HG02981 (cell line): Measurements from ENCODE around the gene COX6A2.

Source experiments
- ATAC-seq: cut with Tn5 transposase; IDR thresholded peaks from one replicate; pipeline ENCODE4 v1.9.1; 2021; ENCODE audit warnings: mild to moderate bottlenecking, moderate library complexity; ENCODE audit not compliant: unreplicated experiment

Gene COX6A2

DNA sequence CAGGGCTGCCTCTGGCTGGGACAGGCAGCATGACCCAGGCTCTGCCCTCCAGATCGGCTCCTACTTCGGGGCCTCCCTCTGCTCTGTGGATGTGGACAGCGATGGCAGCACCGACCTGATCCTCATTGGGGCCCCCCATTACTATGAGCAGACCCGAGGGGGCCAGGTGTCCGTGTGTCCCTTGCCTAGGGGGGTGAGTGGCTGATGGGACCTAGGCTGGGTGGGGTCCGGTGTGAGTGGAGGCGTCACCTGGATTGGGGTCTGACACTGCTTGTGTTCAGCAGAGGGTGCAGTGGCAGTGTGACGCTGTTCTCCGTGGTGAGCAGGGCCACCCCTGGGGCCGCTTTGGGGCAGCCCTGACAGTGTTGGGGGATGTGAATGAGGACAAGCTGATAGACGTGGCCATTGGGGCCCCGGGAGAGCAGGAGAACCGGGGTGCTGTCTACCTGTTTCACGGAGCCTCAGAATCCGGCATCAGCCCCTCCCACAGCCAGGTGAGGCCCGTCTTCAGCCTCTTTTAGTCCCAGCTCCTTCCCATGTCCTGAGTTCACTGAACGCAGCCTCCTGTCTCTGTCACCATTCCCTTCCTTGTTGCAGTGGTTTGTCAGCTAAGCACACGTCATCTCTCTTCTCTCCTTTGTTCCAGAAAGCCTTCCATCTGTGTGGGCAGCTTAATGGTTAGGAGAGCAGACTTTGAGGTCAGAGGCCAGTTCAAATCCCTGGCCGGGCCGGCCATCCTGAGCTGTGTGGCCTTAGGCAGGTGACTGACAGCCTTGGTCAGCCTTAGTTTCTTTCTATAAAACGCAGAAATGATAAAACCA is 16.9 kb downstream of the COX6A2 start:
- no peak for ATAC-seq

DNA sequence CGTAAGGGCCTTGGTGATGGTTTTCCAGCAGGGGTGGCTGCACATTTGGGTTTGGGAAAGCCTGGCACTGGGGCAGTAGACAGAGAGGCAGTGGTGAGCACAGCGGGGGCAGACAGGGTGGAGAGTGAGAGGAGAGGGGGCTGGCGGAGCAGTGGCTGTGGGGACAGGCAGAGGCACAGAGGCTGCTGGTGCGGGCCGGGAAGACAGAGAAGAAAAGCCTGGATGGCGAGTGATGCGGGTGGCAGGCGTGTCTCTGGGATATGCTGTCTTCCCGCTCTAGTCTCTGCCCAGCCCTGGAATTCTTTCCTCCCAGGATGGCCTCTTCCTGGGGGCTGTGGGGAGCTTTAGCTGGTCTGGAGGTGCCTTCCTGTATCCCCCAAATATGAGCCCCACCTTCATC is 18.1 kb downstream of the COX6A2 start:
- no peak for ATAC-seq

DNA sequence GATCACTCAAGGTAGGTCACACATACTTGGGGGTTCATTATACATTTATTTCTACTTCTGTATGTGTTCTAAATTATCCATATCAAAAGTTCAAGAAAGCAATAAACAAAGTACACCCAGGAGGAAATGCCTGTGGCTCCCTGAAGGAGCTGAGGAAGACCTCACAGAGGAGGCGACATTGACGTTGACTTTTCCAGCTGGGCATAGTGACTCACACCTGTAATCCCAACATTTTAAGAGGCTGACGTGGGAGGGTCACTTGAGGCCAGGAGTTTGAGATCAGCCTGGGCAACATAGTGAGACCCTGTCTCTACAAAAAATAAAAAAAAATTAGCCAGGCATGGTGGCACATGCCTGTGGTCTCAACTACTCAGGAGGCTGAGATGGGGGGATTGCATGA is 18.7 kb downstream of the COX6A2 start:
- no peak for ATAC-seq

DNA sequence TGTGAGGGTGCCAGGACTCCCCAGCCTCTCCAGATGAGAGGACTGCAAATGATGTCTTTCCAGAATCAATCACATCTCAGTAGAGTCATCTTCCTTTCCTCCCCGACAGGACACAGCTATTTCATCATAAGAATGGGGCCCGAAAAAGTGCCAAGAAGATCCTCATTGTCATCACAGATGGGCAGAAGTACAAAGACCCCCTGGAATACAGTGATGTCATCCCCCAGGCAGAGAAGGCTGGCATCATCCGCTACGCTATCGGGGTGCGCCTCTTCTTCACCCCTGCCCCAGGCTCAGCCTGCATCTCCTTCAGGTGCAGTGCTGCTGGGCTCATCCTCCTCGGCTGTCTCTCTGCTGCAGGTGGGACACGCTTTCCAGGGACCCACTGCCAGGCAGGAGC is 20.8 kb downstream of the COX6A2 start:
- no peak for ATAC-seq

DNA sequence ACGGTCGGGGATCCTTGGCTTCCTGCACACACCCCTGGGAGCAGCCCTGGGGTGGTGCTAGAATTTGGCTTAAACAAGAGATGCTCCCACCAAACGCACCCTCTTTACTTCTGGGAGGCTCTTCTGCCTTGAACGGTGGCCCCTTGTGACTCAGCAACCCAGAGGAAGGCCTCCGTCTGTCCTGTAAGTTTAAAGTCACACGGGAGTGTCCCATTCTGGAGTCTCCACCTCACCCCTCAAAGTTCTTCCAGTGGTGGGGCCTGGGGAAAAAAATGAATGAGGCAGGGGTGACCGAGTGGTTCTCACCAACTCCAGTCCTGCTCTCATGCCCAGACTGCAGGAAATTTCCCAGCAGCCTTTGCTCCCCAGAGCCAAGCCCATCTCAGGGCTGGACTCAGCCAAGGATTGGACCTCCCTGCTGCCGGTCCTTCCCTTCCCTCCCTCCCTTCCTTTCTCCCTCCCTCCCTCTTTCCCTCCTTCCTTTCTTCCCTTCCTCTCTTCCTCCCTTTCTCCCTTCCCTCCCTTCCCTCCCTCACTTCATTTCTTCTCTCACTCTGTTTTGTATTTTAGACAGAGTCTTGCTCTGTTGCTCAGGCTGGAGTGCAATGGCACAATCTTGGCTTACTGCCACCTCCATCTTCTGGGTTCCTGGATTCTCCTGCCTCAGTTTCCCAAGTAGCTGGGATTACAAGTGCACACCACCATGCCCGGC is 23.7 kb downstream of the COX6A2 start:
- no peak for ATAC-seq

DNA sequence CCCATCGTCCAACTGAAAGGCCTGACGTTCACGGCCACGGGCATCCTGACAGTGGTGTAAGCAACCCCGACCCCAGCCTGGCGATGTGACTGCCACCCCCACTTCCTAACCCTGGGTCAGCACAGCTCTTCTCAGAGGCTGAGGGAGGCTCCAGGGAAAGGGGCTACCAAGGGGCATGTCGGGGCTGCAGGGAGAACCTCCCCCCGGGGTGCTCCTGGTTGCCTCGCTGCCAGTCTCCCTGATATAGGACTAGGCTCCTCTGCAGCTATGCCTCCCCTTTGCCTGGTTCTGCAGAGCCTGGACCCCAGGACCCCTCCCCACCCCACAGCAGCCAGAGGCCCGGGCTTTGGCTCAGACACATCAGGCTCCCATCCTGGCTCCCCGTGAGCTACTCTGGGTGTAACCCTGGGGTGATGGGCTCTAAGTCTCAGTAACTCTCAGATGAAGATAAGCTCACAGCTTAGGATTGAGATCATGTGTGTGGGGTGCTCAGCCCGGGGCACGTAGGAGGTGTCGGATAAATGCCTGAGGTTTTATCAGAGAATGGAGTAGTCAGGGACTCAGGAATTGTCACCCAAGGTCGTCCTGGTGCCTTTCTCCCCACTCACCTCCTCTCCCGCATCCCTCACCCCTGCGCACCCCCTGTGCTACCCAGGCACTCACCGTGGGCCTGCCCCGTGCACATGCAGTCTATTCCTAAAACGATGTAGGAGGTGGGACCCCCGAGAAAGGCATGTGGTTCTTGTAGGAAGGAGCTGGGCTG is 24.4 kb downstream of the COX6A2 start:
- no peak for ATAC-seq

DNA sequence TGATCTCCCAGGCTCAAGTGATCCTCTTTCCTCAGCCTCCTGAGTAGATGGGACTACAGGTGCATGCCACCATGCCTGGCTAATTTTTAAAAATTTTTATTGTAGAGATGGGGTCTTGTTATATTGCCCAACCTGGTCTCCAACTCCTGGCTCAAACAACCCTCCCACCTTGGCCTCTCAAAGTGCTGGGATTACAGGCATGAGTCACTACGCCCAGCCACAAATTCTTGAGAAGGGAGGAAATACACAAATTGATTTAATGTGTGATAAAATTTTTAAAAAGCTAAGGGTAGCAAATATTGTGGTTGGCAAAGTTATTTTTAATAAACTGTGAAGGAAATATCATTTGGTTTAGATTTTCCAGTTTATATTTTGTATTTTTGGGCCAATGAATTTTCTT is 25.5 kb downstream of the COX6A2 start:
- no peak for ATAC-seq

DNA sequence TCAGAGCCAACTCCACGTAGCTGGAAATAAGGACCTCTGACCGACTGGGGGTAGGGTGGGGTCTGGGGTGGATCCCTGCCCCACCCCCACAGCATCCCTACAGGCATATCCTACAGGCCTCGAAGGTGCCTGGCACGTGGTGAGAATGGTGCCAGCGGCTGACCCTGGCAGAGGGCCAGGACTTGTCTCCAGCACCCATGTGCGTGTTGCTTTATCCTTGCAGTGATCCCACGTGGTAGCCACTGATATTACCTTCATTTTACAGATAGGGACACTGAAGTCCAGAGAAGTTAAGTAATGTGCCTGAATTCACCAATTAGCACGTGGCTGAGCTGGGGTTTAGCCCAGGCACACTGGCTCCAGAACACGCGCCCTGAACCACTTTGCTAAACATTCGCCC is 26.7 kb downstream of the COX6A2 start:
- ATAC-seq, result no peak

DNA sequence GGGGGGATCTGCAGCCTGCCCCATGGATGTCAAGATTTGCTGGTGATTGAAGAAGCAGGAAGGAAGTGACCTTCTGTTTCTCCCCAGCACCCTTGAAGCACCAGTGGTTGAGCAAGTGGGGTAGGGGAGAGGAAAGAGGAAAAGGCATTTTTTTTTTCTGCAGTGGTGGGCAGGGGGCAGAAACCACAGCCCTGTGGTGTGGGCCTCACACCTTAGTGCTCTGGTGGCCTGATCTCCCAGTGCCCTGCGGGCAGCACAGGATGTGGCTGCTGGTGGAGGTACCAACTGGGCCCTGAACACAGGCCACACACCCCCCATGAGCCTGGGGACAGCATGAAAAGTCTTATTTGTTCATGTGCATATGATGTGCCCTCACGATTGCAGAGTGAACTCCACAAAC is 28.0 kb downstream of the COX6A2 start:
- no peak for ATAC-seq

DNA sequence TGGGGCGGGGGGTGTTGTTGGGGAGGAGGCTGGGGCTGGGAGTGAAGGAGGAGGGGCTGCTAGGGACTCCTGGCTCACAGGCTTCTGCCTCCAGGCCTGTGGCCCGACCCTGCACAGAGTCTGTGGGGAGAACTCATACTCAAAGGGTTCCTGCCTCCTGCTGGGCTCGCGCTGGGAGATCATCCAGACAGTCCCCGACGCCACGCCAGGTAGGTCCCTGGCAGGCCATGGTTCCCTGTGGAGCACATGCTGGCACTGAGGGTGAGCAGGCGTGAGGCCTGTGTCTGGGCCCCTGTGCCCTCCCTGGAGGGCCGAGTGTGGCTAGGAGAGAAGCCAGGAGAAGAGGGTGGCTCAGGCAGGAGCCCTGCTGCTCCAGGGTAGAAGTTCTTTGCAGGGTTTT is 30.5 kb downstream of the COX6A2 start:
- ATAC-seq, result no peak

DNA sequence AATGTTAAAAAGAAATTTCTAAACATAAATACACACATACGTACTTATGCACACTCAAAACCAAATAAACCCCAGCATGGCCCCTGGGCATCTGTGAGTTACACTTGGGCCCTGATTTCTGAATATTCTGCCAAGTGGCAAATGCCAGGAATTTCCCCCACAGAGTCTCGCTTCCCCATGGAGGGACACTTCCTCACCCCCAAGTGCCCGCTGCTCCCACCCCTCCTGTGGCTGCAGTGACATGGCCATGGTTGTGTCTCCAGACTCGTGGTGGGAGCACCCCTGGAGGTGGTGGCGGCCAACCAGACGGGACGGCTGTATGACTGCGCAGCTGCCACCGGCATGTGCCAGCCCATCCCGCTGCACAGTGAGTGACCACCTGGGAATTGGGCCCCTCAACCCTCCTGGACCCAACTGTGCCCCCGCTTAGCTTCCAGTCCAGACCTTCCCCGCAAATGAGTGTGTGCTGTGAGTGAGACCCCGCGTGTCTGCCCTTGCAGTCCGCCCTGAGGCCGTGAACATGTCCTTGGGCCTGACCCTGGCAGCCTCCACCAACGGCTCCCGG is 31.0 kb downstream of the COX6A2 start:
- ATAC-seq, result no peak

DNA sequence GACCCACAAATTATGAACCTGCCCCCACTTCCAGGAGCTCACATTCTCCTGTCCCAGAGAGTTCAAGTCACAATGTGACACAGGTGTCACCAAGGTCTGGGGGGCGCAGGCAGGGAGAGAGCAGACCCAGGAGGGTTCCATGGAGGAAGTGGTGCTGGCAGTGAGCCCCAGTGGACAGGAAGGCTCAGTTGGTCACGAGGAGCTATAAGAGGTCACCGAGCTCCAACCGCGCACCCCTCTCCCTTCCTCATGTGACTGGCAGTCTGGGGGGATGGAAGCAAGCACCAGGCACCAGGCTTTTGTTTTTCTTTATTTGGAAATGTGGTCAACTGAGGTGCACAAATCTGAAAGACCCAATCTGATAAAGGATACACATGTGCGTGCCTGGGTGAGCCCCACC is 32.5 kb downstream of the COX6A2 start:
- no peak for ATAC-seq

DNA sequence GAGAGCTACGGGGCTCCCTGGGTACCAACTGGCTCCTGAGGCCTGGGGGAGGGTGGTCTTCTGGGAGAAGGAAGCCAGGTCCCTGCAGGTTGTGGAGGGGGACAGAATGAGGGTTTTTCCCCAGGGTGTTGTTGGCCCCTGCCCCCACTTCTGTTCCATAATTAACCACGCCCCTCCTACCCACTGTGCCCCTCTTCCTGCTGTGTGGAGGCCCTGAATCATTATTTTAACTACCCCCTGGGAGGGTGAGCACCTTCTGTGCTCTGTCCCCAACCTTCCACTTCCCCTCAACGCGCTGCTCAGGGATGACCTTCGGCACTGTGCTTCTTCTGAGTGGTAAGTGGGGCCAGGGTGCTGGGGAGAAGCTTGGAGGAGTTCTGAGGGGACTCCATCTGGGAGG is 35.1 kb downstream of the COX6A2 start, which contains the start of gene ITGAD:
TSS of gene ITGAD (plus strand) at position 280 of the 400 bp plus-strand sequence. CDS start at position 306, 26 bp downstream.
- no peak for ATAC-seq

DNA sequence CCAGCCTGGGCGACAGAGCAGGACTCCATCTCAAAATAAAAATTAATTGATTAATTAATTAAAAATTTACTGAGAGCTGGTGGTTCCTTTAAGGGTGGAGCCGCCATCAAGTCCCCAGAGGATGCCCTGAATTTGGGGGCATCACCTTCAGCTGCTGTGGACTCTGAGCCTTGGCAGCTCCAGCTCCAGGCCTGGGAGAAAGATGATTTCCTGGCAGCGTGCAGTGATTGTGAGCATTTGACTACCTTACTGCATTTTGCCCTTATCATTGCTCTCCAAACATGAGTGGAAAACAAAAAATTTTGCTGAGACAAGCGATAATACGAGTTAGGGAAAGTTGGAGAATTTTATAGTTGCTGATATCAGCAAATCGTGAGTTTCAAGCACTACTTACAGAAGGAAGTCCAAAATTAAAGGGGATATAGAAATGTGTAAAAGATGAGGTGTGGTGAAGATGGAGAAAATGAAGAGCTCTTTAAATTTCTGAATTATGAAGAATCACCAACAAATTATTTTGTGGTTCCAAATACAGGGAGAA is 37.6 kb downstream of the COX6A2 start:
- no peak for ATAC-seq

DNA sequence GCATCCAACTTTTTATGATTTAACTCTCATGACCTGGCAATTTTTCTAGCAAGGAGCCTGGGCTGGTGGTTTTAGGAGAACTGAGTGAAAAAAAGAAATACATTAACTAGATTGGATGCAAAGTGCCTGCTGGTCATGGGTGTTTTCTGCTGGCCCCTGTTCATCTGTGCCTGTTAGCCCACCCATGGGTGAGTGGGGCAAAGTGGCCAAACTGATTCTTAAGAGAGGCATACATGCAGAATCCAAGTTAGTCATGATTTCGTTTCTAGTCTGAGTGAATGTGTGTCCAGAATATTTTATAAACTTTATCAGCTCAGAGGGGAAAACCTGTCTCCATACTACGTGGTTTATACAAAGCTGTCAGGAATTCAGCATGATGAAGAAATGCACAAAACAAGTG is 39.6 kb downstream of the COX6A2 start:
- ATAC-seq, result no peak

DNA sequence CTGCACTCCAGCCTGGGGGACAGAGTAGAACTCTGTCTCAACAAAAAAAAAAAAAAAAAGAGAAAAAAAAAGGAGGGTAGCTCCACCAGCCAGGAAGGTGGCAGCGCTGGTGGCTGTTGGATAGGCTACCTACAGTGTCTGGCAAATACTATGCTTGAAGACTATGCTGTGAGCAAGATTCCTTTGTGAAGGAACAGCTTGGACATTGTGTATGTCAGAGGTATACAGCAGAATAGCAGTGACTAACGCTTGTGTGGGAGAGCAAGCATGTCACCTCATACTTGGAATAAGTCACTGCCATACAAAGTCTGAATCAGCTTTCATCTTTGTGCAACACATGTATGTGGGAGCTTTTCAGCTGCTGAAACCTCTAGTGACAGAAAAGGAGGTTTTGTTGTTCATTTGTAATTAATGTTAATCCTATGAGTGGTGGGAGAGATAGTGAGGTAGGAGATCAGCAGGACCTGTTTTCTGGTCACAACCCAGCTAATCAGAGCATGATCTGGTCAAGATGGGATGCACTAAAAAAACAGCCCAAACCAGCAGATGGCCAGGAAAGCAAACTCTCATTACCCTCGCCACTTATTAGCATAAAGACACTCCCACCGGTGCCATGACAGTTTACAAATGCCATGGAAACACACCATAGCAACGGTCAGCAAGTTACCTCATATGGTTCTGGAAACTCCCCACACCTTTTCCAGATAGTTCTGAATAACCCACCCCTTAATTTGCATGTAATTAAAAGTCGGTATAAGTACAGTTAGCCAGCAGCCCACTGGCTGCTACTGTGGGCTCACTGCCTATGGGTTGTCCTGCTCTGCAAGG is 41.8 kb downstream of the COX6A2 start:
- ATAC-seq, result no peak

DNA sequence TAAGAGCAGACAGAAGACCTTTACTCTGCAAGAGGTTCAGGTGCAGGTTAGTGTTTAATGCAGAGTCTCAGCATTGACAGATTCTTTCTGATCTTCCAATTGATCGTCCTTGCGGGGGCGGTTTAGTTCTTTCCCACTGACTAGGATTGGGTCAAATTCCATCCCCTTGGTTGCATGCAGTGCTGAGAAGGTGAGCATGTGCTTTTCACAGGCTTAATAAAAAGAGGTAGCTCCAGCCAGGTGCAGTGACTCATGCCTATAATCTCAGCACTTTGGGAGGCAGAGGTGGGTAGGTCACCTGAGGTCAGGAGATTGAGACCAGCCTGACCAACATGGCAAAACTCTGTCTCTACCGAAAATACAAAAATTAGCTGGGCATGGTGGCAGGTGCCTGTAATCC is 42.5 kb downstream of the COX6A2 start:
- no peak for ATAC-seq

DNA sequence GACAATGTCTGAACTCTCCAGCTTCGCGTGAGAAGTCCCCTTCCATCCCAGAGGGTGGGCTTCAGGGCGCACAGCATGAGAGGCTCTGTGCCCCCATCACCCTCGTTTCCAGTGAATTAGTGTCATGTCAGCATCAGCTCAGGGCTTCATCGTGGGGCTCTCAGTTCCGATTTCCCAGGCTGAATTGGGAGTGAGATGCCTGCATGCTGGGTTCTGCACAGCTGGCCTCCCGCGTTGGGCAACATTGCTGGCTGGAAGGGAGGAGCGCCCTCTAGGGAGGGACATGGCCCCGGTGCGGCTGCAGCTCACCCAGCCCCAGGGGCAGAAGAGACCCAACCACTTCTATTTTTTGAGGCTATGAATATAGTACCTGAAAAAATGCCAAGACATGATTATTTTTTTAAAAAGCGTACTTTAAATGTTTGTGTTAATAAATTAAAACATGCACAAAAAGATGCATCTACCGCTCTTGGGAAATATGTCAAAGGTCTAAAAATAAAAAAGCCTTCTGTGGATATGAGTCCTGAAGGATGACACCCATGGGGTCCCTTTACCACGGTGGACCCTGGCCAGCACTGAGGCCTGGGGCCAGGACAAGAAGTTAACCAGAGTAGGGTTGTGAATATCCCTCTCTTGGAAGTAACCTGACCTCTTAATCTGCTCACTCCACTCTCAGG is 45.5 kb downstream of the COX6A2 start:
- no peak for ATAC-seq

DNA sequence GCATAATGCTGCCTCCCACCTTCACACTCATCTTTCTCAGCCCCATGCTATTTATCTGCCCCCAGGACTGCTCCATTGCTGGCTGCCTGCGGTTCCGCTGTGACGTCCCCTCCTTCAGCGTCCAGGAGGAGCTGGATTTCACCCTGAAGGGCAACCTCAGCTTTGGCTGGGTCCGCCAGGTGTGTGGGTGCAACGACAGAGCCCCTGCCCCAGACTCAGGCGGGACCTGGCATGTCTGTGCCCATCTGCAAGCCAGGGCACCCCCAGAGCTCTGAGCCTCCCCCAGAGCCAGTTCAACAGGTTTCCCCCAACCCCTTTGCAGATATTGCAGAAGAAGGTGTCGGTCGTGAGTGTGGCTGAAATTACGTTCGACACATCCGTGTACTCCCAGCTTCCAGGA is 48.0 kb downstream of the COX6A2 start:
- no peak for ATAC-seq
